Measurements from ENCODE around the gene CLDN6. TPM values are rescaled to one million over a fixed set of nuclear protein-coding genes. Genes with fewer than 3 reads are reported as not detected.

The CLDN6 gene
- total RNA-seq, 2 experiments from 2014 or later = not detected

GRCh38 chr16:3030222-3031212, 12.5 kb upstream of the CLDN6 start:
- Histone ChIP-seq H3K9me2 (ENCODE audit: insufficient read depth, low read length) (no peaks in the 10 kb centered on the region), H3K4me2 (ENCODE audit: low read length) (no peak overlapping the region), H3K4me1 (ENCODE audit: insufficient read depth, low read length, poor library complexity, severe bottlenecking) (peaks cover 10% of the 10 kb centered on the region), H3K27ac (ENCODE audit: low read depth, low read length, poor library complexity, severe bottlenecking) (no peak overlapping the region), H3K36me3 (ENCODE audit: insufficient read depth, low read length) (peaks cover 16% of the 10 kb centered on the region), H3K4me3 (ENCODE audit: low read depth, low read length, poor library complexity, severe bottlenecking) (no peak overlapping the region), H3K79me2 (ENCODE audit: insufficient read depth, low read depth, low read length) (no peaks in the 10 kb centered on the region), H2AFZ (ENCODE audit: low read length) (no peak overlapping the region), H4K20me1 (ENCODE audit: insufficient read depth, low read length) (no peaks in the 10 kb centered on the region; the same call in 1 of the 2 replicates), H3K9me3 (ENCODE audit: low read length) (no peaks in the 10 kb centered on the region)
- no TSS peak for BruUV-seq (replicated peaks)
- DNase-seq (ENCODE audit: low spot score) = no peak
- no peak for TF ChIP-seq EZH2phosphoT487 (IDR thresholded peaks at IDR 0.05; ENCODE audit: borderline replicate concordance, low read depth, low read length)
- TF ChIP-seq, protein P1, sequence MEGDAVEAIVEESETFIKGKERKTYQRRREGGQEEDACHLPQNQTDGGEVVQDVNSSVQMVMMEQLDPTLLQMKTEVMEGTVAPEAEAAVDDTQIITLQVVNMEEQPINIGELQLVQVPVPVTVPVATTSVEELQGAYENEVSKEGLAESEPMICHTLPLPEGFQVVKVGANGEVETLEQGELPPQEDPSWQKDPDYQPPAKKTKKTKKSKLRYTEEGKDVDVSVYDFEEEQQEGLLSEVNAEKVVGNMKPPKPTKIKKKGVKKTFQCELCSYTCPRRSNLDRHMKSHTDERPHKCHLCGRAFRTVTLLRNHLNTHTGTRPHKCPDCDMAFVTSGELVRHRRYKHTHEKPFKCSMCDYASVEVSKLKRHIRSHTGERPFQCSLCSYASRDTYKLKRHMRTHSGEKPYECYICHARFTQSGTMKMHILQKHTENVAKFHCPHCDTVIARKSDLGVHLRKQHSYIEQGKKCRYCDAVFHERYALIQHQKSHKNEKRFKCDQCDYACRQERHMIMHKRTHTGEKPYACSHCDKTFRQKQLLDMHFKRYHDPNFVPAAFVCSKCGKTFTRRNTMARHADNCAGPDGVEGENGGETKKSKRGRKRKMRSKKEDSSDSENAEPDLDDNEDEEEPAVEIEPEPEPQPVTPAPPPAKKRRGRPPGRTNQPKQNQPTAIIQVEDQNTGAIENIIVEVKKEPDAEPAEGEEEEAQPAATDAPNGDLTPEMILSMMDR (conservative IDR thresholded peaks at IDR 0.05; ENCODE audit: low read length) = no peak
- intact Hi-C loops (cut with micrococcal nuclease; ENCODE audit: unreplicated experiment) = no loop called here
- ChIA-PET CTCF (ENCODE audit: unreplicated experiment) (interaction anchor here (1.1 kb wide), 1 partner anchor 23 kb away, joined by 3 read pairs; no protein-coding TSS in a partner anchor), POLR2A (interaction anchor here (1.6 kb wide), 1 partner anchor 15 kb away, joined by 5 read pairs; no protein-coding TSS in a partner anchor)

DNA sequence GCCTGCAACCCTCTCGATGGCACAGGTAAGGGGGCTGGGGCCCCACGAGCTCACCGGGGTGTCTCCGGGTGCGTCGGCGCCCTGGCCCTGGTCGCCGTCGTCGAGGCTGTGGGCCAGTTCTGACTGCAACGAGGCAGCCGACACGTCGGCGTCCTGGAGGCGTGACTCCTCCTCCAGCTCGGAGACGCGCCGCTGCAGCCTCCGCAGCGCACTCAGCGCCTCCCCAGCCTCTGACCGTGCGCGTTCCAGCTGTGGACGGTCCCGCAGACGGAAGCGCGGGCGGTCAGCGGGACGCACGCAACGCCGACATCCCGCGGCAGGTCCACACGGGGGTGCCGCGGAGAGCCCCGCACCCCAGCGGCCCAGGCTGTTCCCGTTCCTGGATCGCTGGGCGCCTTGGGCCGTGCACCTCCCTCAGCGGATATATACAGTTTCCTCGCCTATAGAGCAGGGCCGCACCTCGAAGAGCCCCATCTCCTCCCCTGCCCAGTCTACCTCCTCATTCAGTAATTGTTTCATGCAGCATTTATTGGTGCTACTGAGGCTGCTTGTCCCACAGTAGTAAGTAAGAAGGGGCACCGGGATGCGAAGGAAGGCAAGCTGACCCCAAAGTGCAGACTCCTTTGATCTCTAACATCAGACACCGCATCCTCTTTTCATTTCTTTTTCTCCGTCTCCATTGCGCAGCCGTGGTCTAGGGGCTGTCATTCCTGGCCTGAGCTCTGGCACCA, 11.7 kb upstream of the CLDN6 start:
- H3K4me3 ChIP-seq (ENCODE audit: low read depth, low read length, poor library complexity, severe bottlenecking) = no peak overlapping the region
- DNase-seq (ENCODE audit: low spot score) = no peak
- H3K79me2 ChIP-seq (ENCODE audit: insufficient read depth, low read depth, low read length) = no peaks in the 10 kb centered on the region
- no peaks in the 10 kb centered on the region for H3K9me2 ChIP-seq (ENCODE audit: insufficient read depth, low read length)
- intact Hi-C loops (cut with micrococcal nuclease; ENCODE audit: unreplicated experiment) = no loop called here
- H3K4me1 ChIP-seq (ENCODE audit: insufficient read depth, low read length, poor library complexity, severe bottlenecking) = peaks cover 10% of the 10 kb centered on the region
- H3K36me3 ChIP-seq (ENCODE audit: insufficient read depth, low read length) = peaks cover 16% of the 10 kb centered on the region
- ChIA-PET POLR2A (interaction anchor here (1.2 kb wide), 1 partner anchor 25 kb away, joined by 4 read pairs; no protein-coding TSS in a partner anchor), CTCF (ENCODE audit: unreplicated experiment) (interaction anchor here (0.6 kb wide), 2 partner anchors 78 to 1066 kb away, joined by 3 read pairs; no protein-coding TSS in a partner anchor)
- no peaks in the 10 kb centered on the region; the same call in 1 of the 2 replicates for H4K20me1 ChIP-seq (ENCODE audit: insufficient read depth, low read length)
- no TSS peak for BruUV-seq (replicated peaks)
- no peak overlapping the region for H3K4me2 ChIP-seq (ENCODE audit: low read length)
- TF ChIP-seq, protein P1 (conservative IDR thresholded peaks at IDR 0.05; ENCODE audit: low read length) = no peak
- TF ChIP-seq EZH2phosphoT487 (IDR thresholded peaks at IDR 0.05; ENCODE audit: borderline replicate concordance, low read depth, low read length) = no peak
- no peak overlapping the region for H2AFZ ChIP-seq (ENCODE audit: low read length)
- no peaks in the 10 kb centered on the region for H3K9me3 ChIP-seq (ENCODE audit: low read length)
- no peak overlapping the region for H3K27ac ChIP-seq (ENCODE audit: low read depth, low read length, poor library complexity, severe bottlenecking)
